Suprapubic skin (tissue), 4 donors: Measurements from ENCODE around the gene PLAU.

Experiments
- EP300 ChIP-seq: sonication (generic); formaldehyde crosslinking; IDR thresholded peaks from one replicate; pipeline ENCODE4 v1.6.1; 2017; ENCODE audit warnings: antibody characterized with exemption
- POLR2A ChIP-seq, 2 donors: fragments of 450-650 bp; IDR thresholded peaks; one replicate each; pipeline ENCODE4 v1.6.1; 2017; ENCODE audit warnings: antibody characterized with exemption in 2 of 2, mild to moderate bottlenecking in 2 of 2, moderate library complexity in 2 of 2
- POLR2AphosphoS5 ChIP-seq, 3 donors: sonication (generic); formaldehyde crosslinking; IDR thresholded peaks; one replicate each; pipeline ENCODE4 v1.6.1; 2017; ENCODE audit warnings: antibody characterized with exemption in 3 of 3
- TF ChIP-seq, protein P1 (sequence below), 2 donors: fragments of 200-600 bp in 1 of 2; fragments of 450-650 bp in 1 of 2; sonication (generic) in 1 of 2; IDR thresholded peaks; one replicate each; pipeline ENCODE4 v1.5.1; 2016 to 2019; ENCODE audit warnings: antibody characterized with exemption in 2 of 2, mild to moderate bottlenecking in 1 of 2, moderate library complexity in 1 of 2

GRCh38 chr10:73911553-73912004 is 647 bp downstream of the PLAU start:
- no peak for TF ChIP-seq POLR2A (IDR thresholded peaks at IDR 0.05)
- TF ChIP-seq, protein P1, sequence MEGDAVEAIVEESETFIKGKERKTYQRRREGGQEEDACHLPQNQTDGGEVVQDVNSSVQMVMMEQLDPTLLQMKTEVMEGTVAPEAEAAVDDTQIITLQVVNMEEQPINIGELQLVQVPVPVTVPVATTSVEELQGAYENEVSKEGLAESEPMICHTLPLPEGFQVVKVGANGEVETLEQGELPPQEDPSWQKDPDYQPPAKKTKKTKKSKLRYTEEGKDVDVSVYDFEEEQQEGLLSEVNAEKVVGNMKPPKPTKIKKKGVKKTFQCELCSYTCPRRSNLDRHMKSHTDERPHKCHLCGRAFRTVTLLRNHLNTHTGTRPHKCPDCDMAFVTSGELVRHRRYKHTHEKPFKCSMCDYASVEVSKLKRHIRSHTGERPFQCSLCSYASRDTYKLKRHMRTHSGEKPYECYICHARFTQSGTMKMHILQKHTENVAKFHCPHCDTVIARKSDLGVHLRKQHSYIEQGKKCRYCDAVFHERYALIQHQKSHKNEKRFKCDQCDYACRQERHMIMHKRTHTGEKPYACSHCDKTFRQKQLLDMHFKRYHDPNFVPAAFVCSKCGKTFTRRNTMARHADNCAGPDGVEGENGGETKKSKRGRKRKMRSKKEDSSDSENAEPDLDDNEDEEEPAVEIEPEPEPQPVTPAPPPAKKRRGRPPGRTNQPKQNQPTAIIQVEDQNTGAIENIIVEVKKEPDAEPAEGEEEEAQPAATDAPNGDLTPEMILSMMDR (IDR thresholded peaks at IDR 0.05): no peak
- TF ChIP-seq EP300: no peak
- TF ChIP-seq POLR2AphosphoS5 (IDR thresholded peaks at IDR 0.05): no peak
